Neural progenitor cell (in vitro differentiated cells): Measurements from ENCODE around the gene BMP2. TPM values are rescaled to one million over a fixed set of nuclear protein-coding genes. Genes with fewer than 3 reads are reported as not detected.
A peak's percentile ranks its signal among the peaks of the same experiment; 100 is the strongest.

Source experiments
- DNase-seq: peaks from one replicate; pipeline ENCODE4 v3.0.0-alpha.2; 2016; ENCODE audit warnings: low spot score
- H2AFZ ChIP-seq: fragments of 200-600 bp; sonication (generic); replicated peaks from 2 replicates; pipeline ENCODE4 v1.6.1; 2016; ENCODE audit warnings: antibody characterized with exemption
- H3F3A ChIP-seq: fragments of 200-600 bp; sonication (generic); 2 replicates; pipeline ENCODE4 v1.6.1; 2016; ENCODE audit warnings: antibody characterized with exemption, low read depth
- H3K27ac ChIP-seq: fragments of 200-600 bp; sonication (generic); 2 replicates; pipeline ENCODE4 v1.5.1; 2016; ENCODE audit warnings: mild to moderate bottlenecking
- H3K27me3 ChIP-seq: fragments of 200-600 bp; sonication (generic); 2 replicates; pipeline ENCODE4 v1.6.1; 2016; ENCODE audit warnings: mild to moderate bottlenecking, moderate library complexity
- H3K36me3 ChIP-seq: fragments of 200-600 bp; sonication (generic); 2 replicates; pipeline ENCODE4 v1.5.1; 2016
- H3K4me1 ChIP-seq: fragments of 200-600 bp; sonication (generic); 2 replicates; pipeline ENCODE4 v1.6.1; 2016; ENCODE audit warnings: mixed run types
- H3K4me2 ChIP-seq: fragments of 200-600 bp; sonication (generic); 2 replicates; pipeline ENCODE4 v1.6.1; 2016
- H3K4me3 ChIP-seq: fragments of 200-600 bp; sonication (generic); 2 replicates; pipeline ENCODE4 v1.5.1; 2016
- H3K79me2 ChIP-seq: fragments of 200-600 bp; sonication (generic); 2 replicates; pipeline ENCODE4 v1.6.1; 2016; ENCODE audit warnings: low read depth
- H3K9ac ChIP-seq: fragments of 200-600 bp; sonication (generic); 2 replicates; pipeline ENCODE4 v1.6.1; 2016
- H3K9me3 ChIP-seq: fragments of 200-600 bp; sonication (generic); 2 replicates; pipeline ENCODE4 v1.5.1; 2016; ENCODE audit warnings: low read depth
- H4K20me1 ChIP-seq: fragments of 200-600 bp; sonication (generic); 2 replicates; pipeline ENCODE4 v1.6.1; 2016; ENCODE audit warnings: low read depth
- H3K27ac Mint-ChIP-seq: 3 replicates; pipeline ENCODE4 v1.8.0; 2021; ENCODE audit warnings: mixed read lengths
- H3K27me3 Mint-ChIP-seq: 2 replicates; pipeline ENCODE4 v1.8.0; 2022; ENCODE audit warnings: low read depth, mild to moderate bottlenecking, inconsistent platforms, moderate library complexity, mixed read lengths; ENCODE audit not compliant: insufficient read depth
- H3K36me3 Mint-ChIP-seq: 3 replicates; pipeline ENCODE4 v1.8.0; 2021; ENCODE audit warnings: mixed read lengths
- H3K4me1 Mint-ChIP-seq: 3 replicates; pipeline ENCODE4 v1.8.0; 2021; ENCODE audit warnings: mixed read lengths
- H3K4me3 Mint-ChIP-seq: 3 replicates; pipeline ENCODE4 v1.8.0; 2021; ENCODE audit warnings: mild to moderate bottlenecking, moderate library complexity, mixed read lengths
- H3K9me3 Mint-ChIP-seq: 3 replicates; pipeline ENCODE4 v1.8.0; 2020; ENCODE audit warnings: mixed read lengths
- EZH2 ChIP-seq: fragments of 200-600 bp; sonication (generic); IDR thresholded peaks from 2 replicates; pipeline ENCODE4 v1.6.1; 2017; ENCODE audit warnings: antibody characterized with exemption, mild to moderate bottlenecking, moderate library complexity
- EZH2phosphoT487 ChIP-seq: fragments of 200-600 bp; sonication (generic); IDR thresholded peaks from 2 replicates; pipeline ENCODE4 v1.6.1; 2017; ENCODE audit warnings: antibody characterized with exemption
- total RNA-seq: library from RNA; depleted of rRNA; stranded (reverse); fragments of >200 nt; gene quantifications from 2 replicates; pipeline ENCODE4 v1.2.3, GENCODE V29; 2015; ENCODE audit warnings: low replicate concordance
- TF ChIP-seq, protein P1 (sequence below): fragments of 200-600 bp; sonication (generic); IDR thresholded peaks from 2 replicates; pipeline ENCODE4 v1.5.1; 2017; ENCODE audit warnings: antibody characterized with exemption, mild to moderate bottlenecking

The BMP2 gene
- total RNA-seq, 1 donor from 2014 or later: 7.2 TPM

DNA sequence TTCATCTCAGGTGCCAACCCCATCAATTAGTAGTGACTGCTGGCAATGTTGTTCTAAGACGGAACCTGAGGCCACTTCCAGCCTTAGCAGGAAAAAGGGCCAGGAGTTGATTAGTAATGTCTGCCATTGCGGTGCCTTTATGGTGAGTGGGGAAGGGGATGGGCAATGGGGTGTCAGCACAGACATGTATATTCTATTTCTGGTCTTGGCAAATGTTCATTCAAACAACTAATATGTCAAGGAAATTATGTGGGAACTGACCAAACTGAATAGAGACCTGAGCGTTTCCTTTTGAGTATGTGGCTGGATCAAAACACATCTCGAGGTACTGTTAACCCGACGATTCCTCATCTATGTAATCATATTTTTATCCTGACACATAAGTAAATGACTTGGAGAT, 34.6 kb upstream of the BMP2 start:
- DNase-seq: no peak

DNA sequence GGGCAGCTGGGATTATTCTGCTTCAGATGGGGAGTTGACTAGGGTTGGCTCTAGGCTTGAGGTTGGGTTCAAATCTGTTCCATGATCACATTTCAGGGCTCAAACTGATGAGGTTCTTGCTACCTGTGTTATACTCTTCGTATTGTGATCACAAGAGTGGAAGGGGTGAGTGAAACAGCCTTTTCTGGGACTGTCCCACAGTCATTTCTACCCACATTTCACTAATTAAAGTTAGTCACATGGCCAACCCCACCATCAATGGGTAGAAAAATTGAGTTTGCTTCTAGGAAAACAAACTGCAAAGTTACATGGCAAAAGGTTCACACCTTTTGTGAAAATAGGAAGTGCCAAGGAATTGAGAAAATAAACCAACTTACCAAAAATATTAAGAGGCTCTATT, 33.5 kb upstream of the BMP2 start:
- Histone ChIP-seq H3K4me3 (no peak overlapping the region), H2AFZ (no peak overlapping the region), H3K9me3 (no peaks in the 10 kb centered on the region), H3K4me1 (peaks cover 7% of the 10 kb centered on the region), H3K9ac (no peak overlapping the region), H3K27me3 (no peaks in the 10 kb centered on the region), H3F3A (no peaks in the 10 kb centered on the region), H4K20me1 (no peaks in the 10 kb centered on the region), H3K79me2 (no peaks in the 10 kb centered on the region), H3K4me2 (no peak overlapping the region), H3K36me3 (no peaks in the 10 kb centered on the region), H3K27ac (no peak overlapping the region)
- H3K27me3 Mint-ChIP-seq: peaks cover 2% of the 10 kb centered on the region
- no peak for DNase-seq
- H3K27ac Mint-ChIP-seq: no peak overlapping the region
- TF ChIP-seq, protein P1, sequence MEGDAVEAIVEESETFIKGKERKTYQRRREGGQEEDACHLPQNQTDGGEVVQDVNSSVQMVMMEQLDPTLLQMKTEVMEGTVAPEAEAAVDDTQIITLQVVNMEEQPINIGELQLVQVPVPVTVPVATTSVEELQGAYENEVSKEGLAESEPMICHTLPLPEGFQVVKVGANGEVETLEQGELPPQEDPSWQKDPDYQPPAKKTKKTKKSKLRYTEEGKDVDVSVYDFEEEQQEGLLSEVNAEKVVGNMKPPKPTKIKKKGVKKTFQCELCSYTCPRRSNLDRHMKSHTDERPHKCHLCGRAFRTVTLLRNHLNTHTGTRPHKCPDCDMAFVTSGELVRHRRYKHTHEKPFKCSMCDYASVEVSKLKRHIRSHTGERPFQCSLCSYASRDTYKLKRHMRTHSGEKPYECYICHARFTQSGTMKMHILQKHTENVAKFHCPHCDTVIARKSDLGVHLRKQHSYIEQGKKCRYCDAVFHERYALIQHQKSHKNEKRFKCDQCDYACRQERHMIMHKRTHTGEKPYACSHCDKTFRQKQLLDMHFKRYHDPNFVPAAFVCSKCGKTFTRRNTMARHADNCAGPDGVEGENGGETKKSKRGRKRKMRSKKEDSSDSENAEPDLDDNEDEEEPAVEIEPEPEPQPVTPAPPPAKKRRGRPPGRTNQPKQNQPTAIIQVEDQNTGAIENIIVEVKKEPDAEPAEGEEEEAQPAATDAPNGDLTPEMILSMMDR: no peak
- TF ChIP-seq EZH2phosphoT487 (no peak), EZH2 (no peak)
- peaks cover 2% of the 10 kb centered on the region for H3K9me3 Mint-ChIP-seq
- no peak overlapping the region for H3K4me3 Mint-ChIP-seq
- H3K36me3 Mint-ChIP-seq: no peaks in the 10 kb centered on the region
- H3K4me1 Mint-ChIP-seq: peaks cover 8% of the 10 kb centered on the region

More for the DNA sequence above, 34.6 kb upstream of the BMP2 start:
- no peaks in the 10 kb centered on the region for H3K9me3 ChIP-seq
- H3K79me2 ChIP-seq: no peaks in the 10 kb centered on the region
- Mint-ChIP-seq H3K4me3 (no peak overlapping the region), H3K27ac (no peak overlapping the region), H3K36me3 (no peaks in the 10 kb centered on the region), H3K27me3 (peaks cover 2% of the 10 kb centered on the region), H3K9me3 (peaks cover 2% of the 10 kb centered on the region), H3K4me1 (peaks cover 8% of the 10 kb centered on the region)
- no peaks in the 10 kb centered on the region for H3K27me3 ChIP-seq
- no peak overlapping the region for H3K9ac ChIP-seq
- H3K27ac ChIP-seq: no peak overlapping the region
- no peak for TF ChIP-seq EZH2phosphoT487
- TF ChIP-seq, protein P1: no peak
- no peak for TF ChIP-seq EZH2
- no peak overlapping the region for H2AFZ ChIP-seq
- H4K20me1 ChIP-seq: no peaks in the 10 kb centered on the region
- no peak overlapping the region for H3K4me3 ChIP-seq
- H3K4me2 ChIP-seq: no peak overlapping the region
- no peaks in the 10 kb centered on the region for H3F3A ChIP-seq
- H3K4me1 ChIP-seq: peaks cover 7% of the 10 kb centered on the region
- no peaks in the 10 kb centered on the region for H3K36me3 ChIP-seq

DNA sequence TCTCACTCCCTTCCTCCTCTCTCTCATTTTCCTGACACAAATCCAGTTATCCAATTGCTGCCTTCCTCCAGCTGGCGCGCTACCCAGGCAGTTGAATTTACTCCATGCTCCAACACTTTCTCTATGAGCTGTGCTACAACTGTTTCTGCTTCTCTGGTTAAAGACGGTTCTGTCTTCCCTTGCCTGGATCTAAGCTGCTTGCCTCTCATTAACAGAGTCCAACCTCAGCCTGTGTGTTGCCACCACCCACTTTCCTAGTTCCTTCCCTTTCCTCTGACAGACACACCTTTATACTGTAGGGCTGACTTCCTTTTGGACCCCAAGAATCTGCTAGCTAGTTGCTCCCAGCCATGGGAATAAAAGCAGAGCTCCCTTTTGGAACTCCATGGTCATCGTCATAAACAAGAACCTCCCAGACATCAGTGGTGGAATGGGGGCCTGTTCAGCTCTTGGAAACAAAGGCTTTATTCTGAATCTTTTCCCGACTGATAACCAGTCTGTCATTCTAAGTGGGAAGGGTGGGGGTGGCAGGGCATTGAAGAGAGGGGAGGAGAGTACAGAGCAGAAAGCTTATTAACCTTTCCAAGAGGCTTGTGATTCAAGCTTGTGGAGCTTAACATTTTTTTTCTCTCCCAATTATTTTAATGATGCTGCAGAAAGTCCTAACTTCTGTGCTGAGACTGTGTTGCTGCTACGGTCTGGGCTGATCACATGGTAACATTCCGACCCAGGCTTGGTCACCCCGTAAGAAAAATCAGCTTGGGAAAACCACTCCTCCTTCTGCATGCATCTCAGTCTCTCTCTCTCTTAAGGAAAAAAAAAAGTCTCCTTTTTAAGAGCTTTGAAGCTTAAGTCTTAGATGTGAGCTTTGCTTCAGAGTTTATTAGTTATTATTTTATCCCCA, 31.3 kb upstream of the BMP2 start:
- H3K27me3 Mint-ChIP-seq: no peaks in the 10 kb centered on the region
- H3K4me1 Mint-ChIP-seq: peaks cover 8% of the 10 kb centered on the region
- TF ChIP-seq, protein P1: no peak
- no peak for TF ChIP-seq EZH2
- H3K4me3 Mint-ChIP-seq: no peak overlapping the region
- H3K36me3 ChIP-seq: no peaks in the 10 kb centered on the region
- no peaks in the 10 kb centered on the region for H3F3A ChIP-seq
- H3K36me3 Mint-ChIP-seq: no peaks in the 10 kb centered on the region
- H3K79me2 ChIP-seq: no peaks in the 10 kb centered on the region
- no peak overlapping the region for H3K27ac ChIP-seq
- no peaks in the 10 kb centered on the region for H4K20me1 ChIP-seq
- no peak overlapping the region for H3K4me3 ChIP-seq
- no peaks in the 10 kb centered on the region for H3K27me3 ChIP-seq
- H3K9me3 Mint-ChIP-seq: peaks cover 2% of the 10 kb centered on the region
- H3K9me3 ChIP-seq: no peaks in the 10 kb centered on the region
- H3K4me2 ChIP-seq: no peak overlapping the region
- H3K27ac Mint-ChIP-seq: no peak overlapping the region
- no peak for DNase-seq
- peak overlapping the region; percentile 5 for H2AFZ ChIP-seq
- H3K9ac ChIP-seq: no peak overlapping the region
- H3K4me1 ChIP-seq: peaks cover 7% of the 10 kb centered on the region
